Vagina (tissue), 2 donors: ENCODE data around the gene NIF3L1. TPM values are rescaled to one million over a fixed set of nuclear protein-coding genes. Genes with fewer than 3 reads are reported as not detected.

Experiments used
- DNase-seq, 2 donors: peaks; one replicate each; pipeline ENCODE4 v3.0.0-alpha.2; 2017; ENCODE audit errors: extremely low spot score in 2 of 2
- H3K27ac ChIP-seq: fragments of 200-600 bp; sonication (generic); one replicate; pipeline ENCODE4 v1.5.1; 2019
- H3K27me3 ChIP-seq: fragments of 200-600 bp; sonication (generic); one replicate; pipeline ENCODE4 v1.5.1; 2019
- H3K36me3 ChIP-seq, 2 donors: fragments of 200-600 bp; sonication (generic); one replicate each; pipeline ENCODE4 v1.5.1; 2017 to 2019
- H3K4me1 ChIP-seq: fragments of 200-600 bp; sonication (generic); one replicate; pipeline ENCODE4 v1.5.1; 2019
- H3K4me3 ChIP-seq, 2 donors: fragments of 200-600 bp; sonication (generic); 1 replicate in 1 of 2; 2 replicates in 1 of 2; pipeline ENCODE4 v1.5.1; 2016 to 2019
- H3K9me3 ChIP-seq: fragments of 200-600 bp; sonication (generic); one replicate; pipeline ENCODE4 v1.5.1; 2019
- CTCF ChIP-seq, 3 experiments: fragments of 450-650 bp in 2 of 3; fragments of 200-600 bp in 1 of 3; sonication (generic) in 1 of 3; IDR thresholded peaks; one replicate each; pipeline ENCODE4 v1.5.1; 2017 to 2019; ENCODE audit warnings: antibody characterized with exemption in 3 of 3, mild to moderate bottlenecking in 2 of 3, moderate library complexity in 2 of 3
- POLR2A ChIP-seq, 2 donors: fragments of 450-650 bp; IDR thresholded peaks; one replicate each; pipeline ENCODE4 v1.6.1; 2017; ENCODE audit warnings: antibody characterized with exemption in 2 of 2, mild to moderate bottlenecking in 2 of 2, moderate library complexity in 2 of 2
- POLR2AphosphoS5 ChIP-seq, 2 donors: sonication (generic); formaldehyde crosslinking; IDR thresholded peaks; one replicate each; pipeline ENCODE4 v1.9.0; 2017; ENCODE audit warnings: antibody characterized with exemption in 2 of 2, mild to moderate bottlenecking in 2 of 2, low read depth in 1 of 2; ENCODE audit not compliant: insufficient read depth in 1 of 2
- intact Hi-C: fragments of 100-400 bp; cut with DNase I; formaldehyde crosslinking; loops from one replicate; pipeline ENCODE4 v1.15.1; 2023
- total RNA-seq: library from RNA; depleted of rRNA; stranded (reverse); fragments of >200 nt; gene quantifications from one replicate; pipeline ENCODE4 v1.2.3, GENCODE V29; 2016

The NIF3L1 gene
- total RNA-seq = 18.7 TPM

- intact Hi-C loops = no loop called here
- H3K4me3 ChIP-seq = peak within 1 kb of the TSS; percentile 69 to 82
- peaks cover 0 to 22% of the 10 kb centered on the region in 2 donors for H3K36me3 ChIP-seq
- H3K9me3 ChIP-seq = no peaks in the 10 kb centered on the region
- no peaks in the 10 kb centered on the region for H3K27me3 ChIP-seq
- H3K4me1 ChIP-seq = peaks cover 31% of the 10 kb centered on the region
- peak within 1 kb of the TSS; percentile 93 for H3K27ac ChIP-seq
- peak; percentile 97 for DNase-seq
- TF ChIP-seq POLR2AphosphoS5 (IDR thresholded peaks at IDR 0.05; ENCODE audit: insufficient read depth in 1 of 2, low read depth in 1 of 2) = peak; percentile 89 to 95
- TF ChIP-seq CTCF (IDR thresholded peaks at IDR 0.05) = no peak
- peak in 1 of 2 donors; percentile 26 for TF ChIP-seq POLR2A (IDR thresholded peaks at IDR 0.05)
Observed at GRCh38 chr2:200888704-200889625, at the start of gene NIF3L1, which contains the start of gene PPIL3. Gene NIF3L1, plus strand, starts transcription at chr2:200889371. Its CDS starts 2,573 bp downstream, at chr2:200891944. Gene PPIL3, minus strand, starts transcription at chr2:200889077. Its CDS starts 1,462 bp downstream, at chr2:200887615.

- Histone ChIP-seq H3K27ac (no peak overlapping the region), H3K27me3 (no peaks in the 10 kb centered on the region), H3K9me3 (no peaks in the 10 kb centered on the region), H3K4me1 (no peaks in the 10 kb centered on the region), H3K36me3 (no peaks in the 10 kb centered on the region), H3K4me3 (no peak overlapping the region)
- DNase-seq = no peak
- intact Hi-C loops = no loop called here
- no peak for TF ChIP-seq POLR2AphosphoS5 (IDR thresholded peaks at IDR 0.05; ENCODE audit: insufficient read depth in 1 of 2, low read depth in 1 of 2)
Observed at GRCh38 chr2:200839513-200839912, 49.7 kb upstream of the NIF3L1 start.

- H3K4me3 ChIP-seq = no peak overlapping the region
- intact Hi-C loops = no loop called here
- DNase-seq = no peak
- TF ChIP-seq POLR2AphosphoS5 (IDR thresholded peaks at IDR 0.05; ENCODE audit: insufficient read depth in 1 of 2, low read depth in 1 of 2) = no peak
- H3K9me3 ChIP-seq = no peaks in the 10 kb centered on the region
- H3K27me3 ChIP-seq = no peaks in the 10 kb centered on the region
- H3K27ac ChIP-seq = no peak overlapping the region
- H3K36me3 ChIP-seq = no peaks in the 10 kb centered on the region
- no peaks in the 10 kb centered on the region for H3K4me1 ChIP-seq
Observed at GRCh38 chr2:200843993-200844948, 44.9 kb upstream of the NIF3L1 start.

- H3K27me3 ChIP-seq = no peaks in the 10 kb centered on the region
- no peak for DNase-seq
- H3K9me3 ChIP-seq = no peaks in the 10 kb centered on the region
- no peak overlapping the region for H3K27ac ChIP-seq
- no peaks in the 10 kb centered on the region for H3K4me1 ChIP-seq
- H3K4me3 ChIP-seq = no peak overlapping the region
- no peak for TF ChIP-seq CTCF (IDR thresholded peaks at IDR 0.05)
- H3K36me3 ChIP-seq = no peaks in the 10 kb centered on the region
- intact Hi-C loops = no loop called here
Observed at GRCh38 chr2:200845194-200845593, 44.0 kb upstream of the NIF3L1 start.

GRCh38 chr2:200845669-200846325, 43.4 kb upstream of the NIF3L1 start:
- DNase-seq = no peak
- no peaks in the 10 kb centered on the region for H3K27me3 ChIP-seq
- H3K4me3 ChIP-seq = no peak overlapping the region
- intact Hi-C loops = no loop called here
- no peak overlapping the region for H3K27ac ChIP-seq
- TF ChIP-seq CTCF (IDR thresholded peaks at IDR 0.05) (no peak), POLR2A (IDR thresholded peaks at IDR 0.05) (no peak), POLR2AphosphoS5 (IDR thresholded peaks at IDR 0.05; ENCODE audit: insufficient read depth in 1 of 2, low read depth in 1 of 2) (no peak)
- H3K9me3 ChIP-seq = no peaks in the 10 kb centered on the region
- H3K4me1 ChIP-seq = no peaks in the 10 kb centered on the region
- H3K36me3 ChIP-seq = peaks cover 0 to 4% of the 10 kb centered on the region in 2 donors
